Uterus (tissue), 4 donors: ENCODE data around the gene TRIML1. TPM values are rescaled to one million over a fixed set of nuclear protein-coding genes. Genes with fewer than 3 reads are reported as not detected.

Source experiments
- DNase-seq, 2 donors: peaks; one replicate each; pipeline ENCODE4 v3.0.0-alpha.2; 2019 to 2020
- H3K27ac ChIP-seq, 2 donors: fragments of 200-600 bp; sonication (generic); 1 replicate in 1 of 2; 2 replicates in 1 of 2; pipeline ENCODE4 v1.5.1; 2016 to 2018
- H3K27me3 ChIP-seq, 2 donors: fragments of 200-600 bp; sonication (generic); one replicate each; pipeline ENCODE4 v1.5.1; 2018 to 2019; ENCODE audit warnings: control low read depth in 1 of 2
- H3K36me3 ChIP-seq, 2 donors: fragments of 200-600 bp; sonication (generic); one replicate each; pipeline ENCODE4 v1.5.1; 2019; ENCODE audit warnings: control low read depth in 1 of 2
- H3K4me1 ChIP-seq, 2 donors: fragments of 200-600 bp; sonication (generic); one replicate each; pipeline ENCODE4 v1.5.1; 2018 to 2019; ENCODE audit warnings: control low read depth in 1 of 2
- H3K4me3 ChIP-seq, 2 donors: fragments of 200-600 bp; sonication (generic); 1 replicate in 1 of 2; 2 replicates in 1 of 2; pipeline ENCODE4 v1.5.1; 2018 to 2019; ENCODE audit warnings: mild to moderate bottlenecking in 1 of 2
- H3K9me3 ChIP-seq, 2 donors: fragments of 200-600 bp; sonication (generic); one replicate each; pipeline ENCODE4 v1.5.1; 2019; ENCODE audit warnings: control low read depth in 1 of 2
- POLR2A ChIP-seq, 2 donors: fragments of 450-650 bp; IDR thresholded peaks; one replicate each; pipeline ENCODE4 v1.6.1; 2016; ENCODE audit warnings: antibody characterized with exemption in 2 of 2, mild to moderate bottlenecking in 1 of 2, moderate library complexity in 1 of 2
- intact Hi-C: fragments of 100-400 bp; cut with DNase I; formaldehyde crosslinking; loops from one replicate; pipeline ENCODE4 v1.15.1; 2023; ENCODE audit warnings: low total_unique reads
- total RNA-seq, 4 donors: library from RNA; depleted of rRNA in 3 of 4; stranded (reverse); fragments of >200 nt in 3 of 4; gene quantifications; one replicate each; pipeline versions ENCODE4 v1.1.0 to v1.2.4, GENCODE V29; 2014 to 2023
- TF ChIP-seq, protein P1 (sequence below), 4 experiments: fragments of 200-600 bp in 2 of 4; fragments of 450-650 bp in 2 of 4; sonication (generic) in 2 of 4; IDR thresholded peaks; one replicate each; pipeline ENCODE4 v1.5.1; 2016 to 2019; ENCODE audit warnings: antibody characterized with exemption in 4 of 4, mild to moderate bottlenecking in 2 of 4, moderate library complexity in 1 of 4
- donor health status: DM: yes; HTN: yes; CAD: no.

The TRIML1 gene
- total RNA-seq, 4 donors from 2014 or later, result not detected

DNA sequence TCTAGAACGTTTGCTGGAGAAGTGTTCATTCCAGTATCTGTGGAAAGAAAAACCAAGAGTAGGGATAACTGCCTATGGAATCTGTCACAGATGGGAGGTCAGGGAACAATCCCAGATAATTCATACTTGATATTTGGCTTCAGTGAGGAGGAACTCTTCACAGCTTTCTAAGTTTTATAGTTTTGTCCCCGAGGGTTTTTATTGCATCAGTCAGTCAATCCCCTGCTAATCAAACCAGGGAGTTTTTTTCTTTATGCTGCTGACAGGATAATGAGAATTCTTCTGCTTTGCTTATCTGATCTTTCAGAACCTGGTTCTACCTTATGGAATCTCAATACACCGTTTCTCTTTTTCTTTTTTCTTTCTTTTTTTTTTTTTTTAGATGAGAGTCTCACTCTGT, 29.2 kb upstream of the TRIML1 start:
- H3K27ac ChIP-seq, result no peak overlapping the region
- DNase-seq, result no peak
- no peaks in the 10 kb centered on the region for H3K9me3 ChIP-seq
- intact Hi-C loops, result no loop called here
- no peaks in the 10 kb centered on the region for H3K4me1 ChIP-seq
- H3K27me3 ChIP-seq, result no peaks in the 10 kb centered on the region
- H3K36me3 ChIP-seq, result no peaks in the 10 kb centered on the region
- no peak overlapping the region for H3K4me3 ChIP-seq
- TF ChIP-seq, protein P1, sequence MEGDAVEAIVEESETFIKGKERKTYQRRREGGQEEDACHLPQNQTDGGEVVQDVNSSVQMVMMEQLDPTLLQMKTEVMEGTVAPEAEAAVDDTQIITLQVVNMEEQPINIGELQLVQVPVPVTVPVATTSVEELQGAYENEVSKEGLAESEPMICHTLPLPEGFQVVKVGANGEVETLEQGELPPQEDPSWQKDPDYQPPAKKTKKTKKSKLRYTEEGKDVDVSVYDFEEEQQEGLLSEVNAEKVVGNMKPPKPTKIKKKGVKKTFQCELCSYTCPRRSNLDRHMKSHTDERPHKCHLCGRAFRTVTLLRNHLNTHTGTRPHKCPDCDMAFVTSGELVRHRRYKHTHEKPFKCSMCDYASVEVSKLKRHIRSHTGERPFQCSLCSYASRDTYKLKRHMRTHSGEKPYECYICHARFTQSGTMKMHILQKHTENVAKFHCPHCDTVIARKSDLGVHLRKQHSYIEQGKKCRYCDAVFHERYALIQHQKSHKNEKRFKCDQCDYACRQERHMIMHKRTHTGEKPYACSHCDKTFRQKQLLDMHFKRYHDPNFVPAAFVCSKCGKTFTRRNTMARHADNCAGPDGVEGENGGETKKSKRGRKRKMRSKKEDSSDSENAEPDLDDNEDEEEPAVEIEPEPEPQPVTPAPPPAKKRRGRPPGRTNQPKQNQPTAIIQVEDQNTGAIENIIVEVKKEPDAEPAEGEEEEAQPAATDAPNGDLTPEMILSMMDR (IDR thresholded peaks at IDR 0.05), result no peak
- no peak for TF ChIP-seq POLR2A (IDR thresholded peaks at IDR 0.05)

DNA sequence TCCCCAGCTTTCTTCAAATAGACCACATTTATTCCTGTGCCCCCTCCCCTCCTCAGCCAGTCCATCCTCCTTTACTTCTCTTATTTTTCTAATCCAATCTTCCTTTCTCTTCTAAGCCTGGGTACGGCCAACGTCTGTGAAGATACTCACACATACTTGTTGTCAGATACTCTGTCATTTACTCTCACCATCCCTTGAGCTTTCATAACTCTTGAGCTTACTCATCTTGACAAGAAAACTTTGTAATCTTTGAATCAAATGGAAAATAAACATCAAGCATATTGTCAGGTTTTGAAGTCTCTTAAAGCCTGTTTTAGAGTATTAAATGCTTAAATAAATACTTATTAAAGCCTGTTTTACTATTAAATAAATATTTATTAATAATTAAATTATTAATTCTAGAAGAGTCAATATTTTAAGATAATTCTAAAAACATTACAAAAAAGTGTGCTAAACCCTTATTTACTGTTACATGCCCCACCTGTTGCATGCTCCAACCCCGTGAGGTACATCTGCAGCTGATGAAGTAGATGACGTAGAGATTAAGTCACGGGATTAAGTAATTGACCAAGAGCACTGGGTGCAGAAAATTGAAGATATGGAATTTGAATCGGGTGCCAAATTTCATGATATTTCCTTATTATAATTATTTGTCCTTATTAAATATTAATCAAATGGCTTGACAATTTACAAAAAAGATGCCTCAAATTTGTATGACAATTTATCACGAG, 28.3 kb upstream of the TRIML1 start:
- DNase-seq, result no peak
- TF ChIP-seq, protein P1 (IDR thresholded peaks at IDR 0.05), result no peak
- no peak for TF ChIP-seq POLR2A (IDR thresholded peaks at IDR 0.05)
- Histone ChIP-seq H3K27ac (no peak overlapping the region), H3K9me3 (no peaks in the 10 kb centered on the region), H3K27me3 (no peaks in the 10 kb centered on the region), H3K36me3 (no peaks in the 10 kb centered on the region), H3K4me3 (no peak overlapping the region), H3K4me1 (no peaks in the 10 kb centered on the region)
- intact Hi-C loops, result no loop called here

DNA sequence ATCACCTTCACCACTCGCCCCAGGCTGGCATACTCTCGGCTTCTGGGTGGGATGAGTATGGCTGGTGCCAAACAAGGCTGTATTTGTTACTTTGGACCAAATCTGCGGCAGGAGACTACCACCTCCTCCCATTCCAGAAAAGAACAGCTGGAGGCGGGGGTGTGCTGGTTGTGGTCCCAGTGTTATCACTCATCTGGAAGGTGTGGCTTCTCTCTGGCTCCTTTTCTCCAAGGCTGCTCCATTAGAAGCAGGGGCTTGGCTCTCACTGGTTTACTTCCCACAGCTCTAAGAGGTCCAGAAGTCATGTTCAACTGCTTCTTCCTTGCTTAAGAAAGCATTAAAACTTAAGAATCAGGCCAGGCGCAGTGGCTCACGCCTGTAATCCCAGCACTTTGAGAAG, 27.3 kb upstream of the TRIML1 start:
- H3K36me3 ChIP-seq, result no peaks in the 10 kb centered on the region
- no peak for DNase-seq
- no peaks in the 10 kb centered on the region for H3K27me3 ChIP-seq
- no peaks in the 10 kb centered on the region for H3K9me3 ChIP-seq
- TF ChIP-seq POLR2A (IDR thresholded peaks at IDR 0.05), result no peak
- TF ChIP-seq, protein P1 (IDR thresholded peaks at IDR 0.05), result no peak
- H3K4me3 ChIP-seq, result no peak overlapping the region
- H3K27ac ChIP-seq, result no peak overlapping the region
- intact Hi-C loops, result no loop called here
- no peaks in the 10 kb centered on the region for H3K4me1 ChIP-seq

DNA sequence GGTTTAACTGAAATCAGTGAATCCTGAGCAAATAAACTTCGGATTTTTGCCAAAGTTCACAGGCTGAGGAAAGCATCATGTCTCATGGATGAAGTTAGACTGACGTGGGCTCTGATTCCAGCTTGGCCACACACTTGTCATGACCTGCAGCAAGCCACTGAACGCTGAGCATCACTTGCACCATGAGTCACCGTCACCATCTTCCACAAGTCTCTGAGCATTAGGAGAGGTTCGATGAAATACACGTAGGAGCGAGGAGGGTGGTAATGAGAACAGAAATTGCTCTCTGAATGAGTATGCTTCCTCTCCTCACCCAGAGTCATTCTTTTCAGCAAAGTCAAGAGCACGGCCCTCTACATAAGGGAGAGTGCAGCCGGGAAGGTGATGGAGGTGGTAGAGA, 26.1 kb upstream of the TRIML1 start:
- Histone ChIP-seq H3K4me1 (no peaks in the 10 kb centered on the region), H3K9me3 (no peaks in the 10 kb centered on the region), H3K27me3 (no peaks in the 10 kb centered on the region), H3K4me3 (no peak overlapping the region), H3K27ac (no peak overlapping the region), H3K36me3 (no peaks in the 10 kb centered on the region)
- intact Hi-C loops, result no loop called here
- no peak for DNase-seq
- TF ChIP-seq POLR2A (IDR thresholded peaks at IDR 0.05), result no peak
- TF ChIP-seq, protein P1 (IDR thresholded peaks at IDR 0.05), result no peak

DNA sequence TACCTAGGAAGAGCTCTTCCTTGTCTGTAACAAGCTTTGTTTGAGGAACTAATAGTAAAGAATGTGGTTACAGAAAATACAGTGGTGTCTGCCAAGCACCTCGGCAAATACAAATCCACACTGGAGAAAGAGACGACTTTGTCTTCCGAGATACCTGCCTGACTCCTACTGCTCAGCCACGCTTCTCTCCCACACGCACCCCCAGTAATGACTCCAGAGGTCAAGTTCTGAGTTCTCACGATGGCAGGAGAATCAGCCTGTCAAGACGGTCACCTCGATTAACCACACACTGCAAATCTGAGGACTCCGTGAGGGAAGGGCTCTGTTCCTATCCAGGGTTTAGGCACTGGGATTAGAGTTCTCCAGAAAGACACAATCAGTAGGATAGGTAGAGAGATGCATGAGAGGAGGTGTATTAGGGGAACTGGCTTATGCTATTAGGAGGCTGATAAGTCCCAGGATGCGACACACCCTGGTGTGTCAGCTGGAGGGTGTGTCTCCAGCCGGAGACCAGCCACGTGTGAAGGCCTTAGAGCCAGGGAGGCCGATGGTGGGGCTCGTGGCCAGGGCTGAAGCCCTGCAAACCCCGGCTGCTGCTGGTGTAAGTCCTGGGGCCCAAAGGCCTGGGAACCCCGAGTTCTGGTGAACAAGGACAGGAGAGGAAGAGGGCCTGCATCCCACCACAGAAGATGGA, 21.5 kb upstream of the TRIML1 start:
- DNase-seq, result no peak
- intact Hi-C loops, result no loop called here
- Histone ChIP-seq H3K4me3 (no peak overlapping the region), H3K27ac (no peak overlapping the region), H3K9me3 (no peaks in the 10 kb centered on the region), H3K4me1 (no peaks in the 10 kb centered on the region), H3K36me3 (no peaks in the 10 kb centered on the region), H3K27me3 (no peaks in the 10 kb centered on the region)
- TF ChIP-seq, protein P1 (IDR thresholded peaks at IDR 0.05), result no peak
- TF ChIP-seq POLR2A (IDR thresholded peaks at IDR 0.05), result no peak
